Gastrocnemius medialis (tissue), 4 donors: ENCODE measurements around the gene DNAJC22.

ENCODE experiments used
- CTCF ChIP-seq, 5 experiments: fragments of 450-650 bp in 3 of 5; fragments of 200-600 bp in 2 of 5; sonication (generic) in 2 of 5; IDR thresholded peaks in 4 of 5; conservative IDR thresholded peaks in 1 of 5; 1 replicate in 4 of 5; 2 replicates in 1 of 5; pipeline ENCODE4 v1.5.1; 2016 to 2019; ENCODE audit warnings: antibody characterized with exemption in 5 of 5, mild to moderate bottlenecking in 3 of 5, moderate library complexity in 3 of 5
- POLR2A ChIP-seq, 2 donors: fragments of 450-650 bp; IDR thresholded peaks; one replicate each; pipeline ENCODE4 v1.6.1; 2017; ENCODE audit warnings: antibody characterized with exemption in 2 of 2, mild to moderate bottlenecking in 2 of 2, moderate library complexity in 2 of 2

- no peak for TF ChIP-seq POLR2A (IDR thresholded peaks at IDR 0.05)
- no peak for TF ChIP-seq CTCF (IDR thresholded peaks at IDR 0.05 in 4 of 5, conservative IDR thresholded peaks at IDR 0.05 in 1 of 5)
Observed at GRCh38 chr12:49362077-49362476, 15.4 kb downstream of the DNAJC22 start.
